A673 (cell line): ENCODE results near the gene RTN4RL2. TPM values are rescaled to one million over a fixed set of nuclear protein-coding genes. Genes with fewer than 3 reads are reported as not detected.

Experiments used
- BruUV-seq: library from RNA; stranded (reverse); fragments of 400-500 nt; replicated peaks from 2 replicates; lab custom pipeline; 2021; lab: Mats Ljungman, UMichigan
- CTCF ChIA-PET: fragments of 300-600 bp; sonication (Branson Sonifier 250); formaldehyde crosslinking; loops from one replicate; lab custom pipeline; 2022; ENCODE audit warnings: antibody characterized with exemption; lab: Charles Lee
- POLR2A ChIA-PET: fragments of 300-600 bp; sonication (Branson Sonifier 250); formaldehyde crosslinking; loops from one replicate; lab custom pipeline; 2022; ENCODE audit warnings: antibody characterized with exemption; ENCODE audit not compliant: low non-redundant PET; lab: Charles Lee
- DNase-seq: peaks from one replicate; pipeline ENCODE4 v3.0.0-alpha.2; 2015; ENCODE audit warnings: low spot score
- H3K27ac ChIP-seq: fragments of 200-600 bp; sonication (generic); 2 replicates; pipeline ENCODE4 v1.5.1; 2016; ENCODE audit warnings: mixed run types, low read depth, mild to moderate bottlenecking, mixed read lengths, antibody characterized with exemption, low read length; ENCODE audit not compliant: poor library complexity, severe bottlenecking
- H3K27me3 ChIP-seq: fragments of 200-600 bp; sonication (generic); replicated peaks from 2 replicates; pipeline ENCODE4 v1.6.1; 2017; ENCODE audit warnings: mixed run types, low read depth, mild to moderate bottlenecking, mixed read lengths, antibody characterized with exemption, low read length; ENCODE audit not compliant: insufficient read depth, poor library complexity
- H3K36me3 ChIP-seq: fragments of 200-600 bp; sonication (generic); 2 replicates; pipeline ENCODE4 v1.6.1; 2016; ENCODE audit warnings: mixed run types, mild to moderate bottlenecking, mixed read lengths, antibody characterized with exemption, low read length; ENCODE audit not compliant: insufficient read depth, poor library complexity, severe bottlenecking
- H3K4me1 ChIP-seq: fragments of 200-600 bp; sonication (generic); 2 replicates; pipeline ENCODE4 v1.6.1; 2017; ENCODE audit warnings: mixed run types, mild to moderate bottlenecking, mixed read lengths, antibody characterized with exemption, low read length; ENCODE audit not compliant: insufficient read depth, poor library complexity, severe bottlenecking
- H3K4me3 ChIP-seq: fragments of 200-600 bp; sonication (generic); 2 replicates; pipeline ENCODE4 v1.5.1; 2016; ENCODE audit warnings: low read depth, mixed run types, mild to moderate bottlenecking, mixed read lengths, low read length; ENCODE audit not compliant: poor library complexity, severe bottlenecking
- H3K9me3 ChIP-seq: fragments of 200-600 bp; sonication (generic); 2 replicates; pipeline ENCODE4 v1.6.1; 2016; ENCODE audit warnings: mixed run types, low read depth, mild to moderate bottlenecking, mixed read lengths, antibody characterized with exemption, low read length; ENCODE audit not compliant: poor library complexity, severe bottlenecking
- CTCF ChIP-seq: fragments of 300-800, 200-600 bp; sonication (generic); conservative IDR thresholded peaks from 2 replicates; pipeline ENCODE4 v1.5.1; 2017; ENCODE audit warnings: low read depth, mild to moderate bottlenecking, antibody characterized with exemption, low read length, moderate library complexity, mixed read lengths
- EZH2 ChIP-seq: fragments of 200-600 bp; sonication (generic); IDR thresholded peaks from 2 replicates; pipeline ENCODE4 v1.6.1; 2017; ENCODE audit warnings: borderline replicate concordance, low read depth, mild to moderate bottlenecking, mixed read lengths, antibody characterized with exemption, low read length; ENCODE audit not compliant: poor library complexity, severe bottlenecking
- intact Hi-C: fragments of 100-400 bp; cut with micrococcal nuclease; formaldehyde crosslinking; loops from one replicate; pipeline ENCODE4 v1.10.0; 2022; ENCODE audit not compliant: unreplicated experiment
- total RNA-seq: library from RNA; stranded (reverse); gene quantifications from 2 replicates; pipeline ENCODE4 v1.2.3, GENCODE V29; 2021

Gene RTN4RL2
- total RNA-seq, 1 experiment from 2014 or later: 5.2 TPM

GRCh38 chr11:57430952-57431351 lies 29.4 kb upstream of the RTN4RL2 start:
- intact Hi-C loops: no loop called here
- DNase-seq: no peak
- TF ChIP-seq EZH2 (no peak), CTCF (no peak)

GRCh38 chr11:57432149-57432561 lies 28.2 kb upstream of the RTN4RL2 start:
- H3K4me1 ChIP-seq: no peaks in the 10 kb centered on the region
- intact Hi-C loops: no loop called here
- ChIA-PET POLR2A (no interaction called here), CTCF (interaction anchor here (0.6 kb wide), 1 partner anchor 14 kb away, joined by 4 read pairs; no protein-coding TSS in a partner anchor)
- H3K36me3 ChIP-seq: no peaks in the 10 kb centered on the region
- no peaks in the 10 kb centered on the region for H3K27me3 ChIP-seq
- no peak for DNase-seq
- BruUV-seq: no TSS peak
- TF ChIP-seq EZH2 (no peak), CTCF (no peak)
- H3K27ac ChIP-seq: no peak overlapping the region
- no peaks in the 10 kb centered on the region for H3K9me3 ChIP-seq
- H3K4me3 ChIP-seq: no peak overlapping the region

More at GRCh38 chr11:57430952-57431351, 29.4 kb upstream of the RTN4RL2 start:
- Histone ChIP-seq H3K4me3 (no peak overlapping the region), H3K27me3 (no peaks in the 10 kb centered on the region), H3K36me3 (no peaks in the 10 kb centered on the region), H3K4me1 (peaks cover 5% of the 10 kb centered on the region), H3K9me3 (no peaks in the 10 kb centered on the region), H3K27ac (no peak overlapping the region)
- POLR2A ChIA-PET: no interaction called here
- CTCF ChIA-PET: no interaction called here
- no TSS peak for BruUV-seq

GRCh38 chr11:57432714-57433163 lies 27.6 kb upstream of the RTN4RL2 start:
- no peak overlapping the region for H3K4me3 ChIP-seq
- no peak for DNase-seq
- no peaks in the 10 kb centered on the region for H3K27me3 ChIP-seq
- no peaks in the 10 kb centered on the region for H3K4me1 ChIP-seq
- intact Hi-C loops: no loop called here
- H3K9me3 ChIP-seq: no peaks in the 10 kb centered on the region
- POLR2A ChIA-PET: no interaction called here
- CTCF ChIA-PET: no interaction called here
- no peaks in the 10 kb centered on the region for H3K36me3 ChIP-seq
- no peak for TF ChIP-seq CTCF
- no peak for TF ChIP-seq EZH2
- no TSS peak for BruUV-seq
- no peak overlapping the region for H3K27ac ChIP-seq
